Natural killer cell (primary cell): ENCODE data around the gene PKP1. TPM values are rescaled to one million over a fixed set of nuclear protein-coding genes. Genes with fewer than 3 reads are reported as not detected.

ENCODE experiments used
- ATAC-seq, 3 donors: fragments of 150-1000 bp in 2 of 3; fragments of 200-7000 bp in 1 of 3; cut with Tn5 transposase; 1 replicate in 1 of 3; 2 replicates in 2 of 3; pipeline ENCODE4 v1.10.0; 2021; ENCODE audit warnings: mild to moderate bottlenecking in 2 of 3, moderate library complexity in 2 of 3
- DNase-seq, 2 donors: peaks; one replicate each; pipeline versions ENCODE4 v3.0.0 to v3.0.0-alpha.2; 2013 to 2021; ENCODE audit warnings: mixed read lengths in 1 of 2
- H3K27ac ChIP-seq: one replicate; pipeline ENCODE4 v1.5.1; 2013; ENCODE audit warnings: mild to moderate bottlenecking, low read length
- H3K27me3 ChIP-seq: one replicate; pipeline ENCODE4 v1.6.1; 2013; ENCODE audit warnings: low read length; ENCODE audit not compliant: control insufficient read depth, insufficient read depth
- H3K36me3 ChIP-seq: one replicate; pipeline ENCODE4 v1.6.1; 2013; ENCODE audit warnings: low read length; ENCODE audit not compliant: control insufficient read depth, insufficient read depth
- H3K4me1 ChIP-seq: one replicate; pipeline ENCODE4 v1.6.1; 2013; ENCODE audit warnings: low read length; ENCODE audit not compliant: control insufficient read depth, insufficient read depth
- H3K4me3 ChIP-seq: one replicate; pipeline ENCODE4 v1.5.1; 2013; ENCODE audit warnings: low read length
- H3K9me3 ChIP-seq: one replicate; pipeline ENCODE4 v1.6.1; 2013; ENCODE audit warnings: low read length; ENCODE audit not compliant: control insufficient read depth, insufficient read depth
- H3K27ac Mint-ChIP-seq, 2 donors: one replicate each; pipeline ENCODE4 v1.8.0; 2022; ENCODE audit warnings: mild to moderate bottlenecking in 2 of 2, mixed read lengths in 2 of 2, moderate library complexity in 1 of 2
- H3K27me3 Mint-ChIP-seq, 2 donors: one replicate each; pipeline ENCODE4 v1.8.0; 2022; ENCODE audit warnings: low read depth in 2 of 2, mixed read lengths in 2 of 2
- H3K36me3 Mint-ChIP-seq: one replicate; pipeline ENCODE4 v1.8.0; 2022; ENCODE audit warnings: mixed read lengths
- H3K4me1 Mint-ChIP-seq, 2 donors: one replicate each; pipeline ENCODE4 v1.8.0; 2022; ENCODE audit warnings: mixed read lengths in 2 of 2
- H3K4me3 Mint-ChIP-seq: one replicate; pipeline ENCODE4 v1.8.0; 2022; ENCODE audit warnings: mild to moderate bottlenecking, moderate library complexity, mixed read lengths
- H3K9me3 Mint-ChIP-seq, 2 donors: one replicate each; pipeline ENCODE4 v1.8.0; 2022; ENCODE audit warnings: mixed read lengths in 2 of 2
- WGBS: methylation state at CpG from one replicate; pipeline ENCODE4 v1.1.7; 2013; ENCODE audit warnings: missing lambda C conversion rate; ENCODE audit not compliant: insufficient coverage; 5-methylcytosine and 5-hydroxymethylcytosine counted together
- intact Hi-C: fragments of 100-400 bp; cut with micrococcal nuclease; formaldehyde crosslinking; loops from one replicate; pipeline ENCODE4 v1.14.2; 2022
- total RNA-seq, 4 donors: library from RNA; stranded (reverse); fragments of 120-200 nt in 1 of 4; gene quantifications; one replicate each; pipeline versions ENCODE4 v1.2.3 to v1.2.4, GENCODE V29; 2013 to 2022
- TF ChIP-seq, protein P1 (sequence below): fragments of 200-600 bp; IDR thresholded peaks from one replicate; pipeline ENCODE4 v1.8.0; 2022; ENCODE audit warnings: antibody characterized with exemption

Gene PKP1
- total RNA-seq, 3 donors from 2014 or later (not counting 1 experiment from before 2014, with no cell fraction given) = not detected

DNA sequence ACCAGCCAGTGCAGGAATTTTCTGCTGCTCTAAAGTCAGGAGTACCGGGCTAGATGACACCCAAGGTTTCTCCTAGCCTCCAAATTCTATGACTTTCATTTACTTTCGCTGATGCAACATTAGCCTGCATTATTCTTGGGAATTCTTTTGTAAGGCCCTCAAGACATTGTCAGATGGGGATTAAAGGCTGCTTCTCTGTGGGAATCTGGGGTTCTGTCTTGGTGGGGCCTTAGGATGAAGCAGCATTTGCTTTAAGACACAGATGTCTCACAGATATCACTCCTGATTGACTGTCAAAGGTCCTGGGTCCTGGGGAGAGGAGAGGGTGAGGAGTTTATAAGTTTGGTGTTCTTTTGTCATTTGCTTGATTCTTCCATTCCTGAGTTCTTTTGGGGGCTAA lies 11.6 kb downstream of the PKP1 start:
- Histone ChIP-seq H3K4me1 (no peaks in the 10 kb centered on the region), H3K9me3 (no peaks in the 10 kb centered on the region), H3K27me3 (no peaks in the 10 kb centered on the region), H3K27ac (no peak overlapping the region), H3K4me3 (no peak overlapping the region), H3K36me3 (no peaks in the 10 kb centered on the region)
- no peaks in the 10 kb centered on the region for H3K9me3 Mint-ChIP-seq
- no peaks in the 10 kb centered on the region for H3K36me3 Mint-ChIP-seq
- no peak for ATAC-seq
- WGBS = 74% methylated on average over 2 of the region's 2 CpGs
- TF ChIP-seq, protein P1, sequence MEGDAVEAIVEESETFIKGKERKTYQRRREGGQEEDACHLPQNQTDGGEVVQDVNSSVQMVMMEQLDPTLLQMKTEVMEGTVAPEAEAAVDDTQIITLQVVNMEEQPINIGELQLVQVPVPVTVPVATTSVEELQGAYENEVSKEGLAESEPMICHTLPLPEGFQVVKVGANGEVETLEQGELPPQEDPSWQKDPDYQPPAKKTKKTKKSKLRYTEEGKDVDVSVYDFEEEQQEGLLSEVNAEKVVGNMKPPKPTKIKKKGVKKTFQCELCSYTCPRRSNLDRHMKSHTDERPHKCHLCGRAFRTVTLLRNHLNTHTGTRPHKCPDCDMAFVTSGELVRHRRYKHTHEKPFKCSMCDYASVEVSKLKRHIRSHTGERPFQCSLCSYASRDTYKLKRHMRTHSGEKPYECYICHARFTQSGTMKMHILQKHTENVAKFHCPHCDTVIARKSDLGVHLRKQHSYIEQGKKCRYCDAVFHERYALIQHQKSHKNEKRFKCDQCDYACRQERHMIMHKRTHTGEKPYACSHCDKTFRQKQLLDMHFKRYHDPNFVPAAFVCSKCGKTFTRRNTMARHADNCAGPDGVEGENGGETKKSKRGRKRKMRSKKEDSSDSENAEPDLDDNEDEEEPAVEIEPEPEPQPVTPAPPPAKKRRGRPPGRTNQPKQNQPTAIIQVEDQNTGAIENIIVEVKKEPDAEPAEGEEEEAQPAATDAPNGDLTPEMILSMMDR = no peak
- intact Hi-C loops = no loop called here
- no peak overlapping the region for H3K4me3 Mint-ChIP-seq
- H3K4me1 Mint-ChIP-seq = no peaks in the 10 kb centered on the region
- H3K27me3 Mint-ChIP-seq = peaks cover 13 to 22% of the 10 kb centered on the region in 2 donors
- H3K27ac Mint-ChIP-seq = no peak overlapping the region
- no peak for DNase-seq

DNA sequence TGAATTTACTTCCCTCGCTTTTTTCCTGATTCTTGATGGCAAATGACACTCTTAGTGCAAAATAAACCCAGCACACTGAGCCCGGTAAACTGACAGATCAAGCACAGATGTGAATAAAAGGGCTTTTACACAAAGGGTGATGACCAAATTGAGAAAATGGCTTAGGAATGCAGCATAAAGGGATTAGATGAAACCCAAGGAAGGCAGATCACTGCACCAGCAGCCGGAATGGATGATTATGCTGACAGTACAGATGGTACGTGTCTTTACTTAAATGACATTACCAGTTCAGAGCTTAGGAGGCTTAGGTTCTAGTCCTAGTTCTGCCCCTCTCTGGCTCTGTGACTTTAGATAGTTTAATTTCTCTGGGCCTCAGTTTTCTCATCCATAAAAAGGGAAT lies 12.0 kb downstream of the PKP1 start:
- WGBS = 86% methylated on average over 4 of the region's 4 CpGs
- no peak for ATAC-seq
- intact Hi-C loops = no loop called here

DNA sequence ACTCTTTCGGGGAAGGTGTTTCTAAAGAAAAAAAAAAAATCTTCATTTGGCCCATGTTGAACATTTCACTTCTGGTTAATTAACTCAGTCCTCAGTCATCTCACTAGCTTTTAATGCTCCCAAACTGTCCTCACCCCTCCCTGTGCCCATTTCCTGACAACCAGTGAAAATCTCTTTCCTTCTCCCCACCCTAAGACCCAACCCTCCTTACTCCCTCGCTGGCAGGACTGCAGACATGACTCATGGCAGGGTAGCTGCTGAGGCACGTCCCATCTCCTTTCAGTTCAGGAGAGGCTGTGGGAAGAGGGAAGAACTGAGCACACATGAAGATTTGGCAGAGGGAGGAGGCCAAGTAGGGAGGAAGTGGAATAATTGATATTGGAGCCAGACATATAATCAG lies 12.6 kb downstream of the PKP1 start:
- no peak for ATAC-seq
- Mint-ChIP-seq H3K36me3 (no peaks in the 10 kb centered on the region), H3K27ac (no peak overlapping the region), H3K27me3 (peaks cover 13 to 22% of the 10 kb centered on the region in 2 donors), H3K4me1 (no peaks in the 10 kb centered on the region), H3K9me3 (no peaks in the 10 kb centered on the region), H3K4me3 (no peak overlapping the region)
- WGBS = 69% methylated on average over 2 of the region's 3 CpGs
- Histone ChIP-seq H3K27me3 (no peaks in the 10 kb centered on the region), H3K36me3 (no peaks in the 10 kb centered on the region), H3K9me3 (no peaks in the 10 kb centered on the region), H3K27ac (no peak overlapping the region), H3K4me1 (no peaks in the 10 kb centered on the region), H3K4me3 (no peak overlapping the region)
- TF ChIP-seq, protein P1 = no peak
- intact Hi-C loops = no loop called here
- no peak for DNase-seq

More for the DNA sequence above, 12.0 kb downstream of the PKP1 start:
- Histone ChIP-seq H3K9me3 (no peaks in the 10 kb centered on the region), H3K36me3 (no peaks in the 10 kb centered on the region), H3K27ac (no peak overlapping the region), H3K27me3 (no peaks in the 10 kb centered on the region), H3K4me1 (no peaks in the 10 kb centered on the region), H3K4me3 (no peak overlapping the region)
- Mint-ChIP-seq H3K4me1 (no peaks in the 10 kb centered on the region), H3K27ac (no peak overlapping the region), H3K4me3 (no peak overlapping the region), H3K36me3 (no peaks in the 10 kb centered on the region), H3K9me3 (no peaks in the 10 kb centered on the region), H3K27me3 (peaks cover 13 to 22% of the 10 kb centered on the region in 2 donors)
- TF ChIP-seq, protein P1 = no peak
- DNase-seq = no peak

DNA sequence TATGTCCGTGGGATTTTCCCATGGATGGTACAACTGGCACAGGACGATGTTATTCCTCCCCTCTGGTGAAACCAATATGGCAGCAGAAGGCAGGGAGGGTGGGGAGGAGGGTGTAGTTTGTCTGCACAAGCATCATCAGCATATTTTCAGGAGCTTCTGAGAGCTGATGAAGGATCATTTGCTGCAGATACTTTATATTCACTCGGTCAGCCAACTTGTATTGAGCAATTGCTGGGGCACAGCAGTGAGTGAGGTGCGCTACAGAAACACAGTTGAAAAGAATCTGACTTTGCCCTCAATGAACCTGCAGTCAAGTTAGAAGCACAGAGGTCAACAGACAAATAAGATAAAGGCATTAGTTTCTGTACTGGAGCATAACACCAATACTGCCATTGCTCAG lies 13.0 kb downstream of the PKP1 start:
- no peaks in the 10 kb centered on the region for H3K4me1 Mint-ChIP-seq
- no peaks in the 10 kb centered on the region for H3K36me3 Mint-ChIP-seq
- no peaks in the 10 kb centered on the region for H3K27me3 ChIP-seq
- H3K27me3 Mint-ChIP-seq = peaks cover 13 to 22% of the 10 kb centered on the region in 2 donors
- intact Hi-C loops = no loop called here
- no peak overlapping the region for H3K4me3 Mint-ChIP-seq
- TF ChIP-seq, protein P1 = no peak
- H3K9me3 ChIP-seq = no peaks in the 10 kb centered on the region
- WGBS = 87% methylated on average over 4 of the region's 4 CpGs
- H3K9me3 Mint-ChIP-seq = no peaks in the 10 kb centered on the region
- no peak overlapping the region for H3K4me3 ChIP-seq
- H3K27ac ChIP-seq = no peak overlapping the region
- ATAC-seq (no peak), DNase-seq (no peak)
- no peaks in the 10 kb centered on the region for H3K4me1 ChIP-seq
- no peak overlapping the region for H3K27ac Mint-ChIP-seq
- H3K36me3 ChIP-seq = no peaks in the 10 kb centered on the region
